ENCODE data around the gene CAST. TPM values are rescaled to one million over a fixed set of nuclear protein-coding genes. Genes with fewer than 3 reads are reported as not detected.

Gene CAST
- total and polyA plus RNA-seq, 4 experiments from 2014 or later = 24.0 to 207 (median 147) TPM

DNA sequence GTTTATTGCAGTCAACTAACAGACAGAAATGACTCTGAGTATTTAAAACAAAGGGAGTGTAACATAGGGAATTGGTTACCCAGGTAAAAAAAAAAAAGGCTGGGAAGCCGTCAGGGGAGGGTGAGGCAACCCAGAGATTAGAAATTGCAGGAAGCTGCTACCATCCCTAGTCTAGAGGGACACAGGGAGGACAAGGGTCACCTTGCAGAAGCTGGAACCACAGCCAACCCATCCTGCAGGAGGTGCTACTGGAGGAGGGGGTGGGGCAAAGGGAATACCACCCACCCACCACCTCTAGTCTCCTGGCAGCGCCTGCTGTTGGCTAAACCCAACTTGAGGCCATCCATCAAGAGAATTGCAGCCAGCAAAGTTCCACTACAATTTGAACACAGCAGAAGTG, 6.5 kb downstream of the CAST start:
- Mint-ChIP-seq H3K36me3 (peaks cover 10 to 24% of the 10 kb centered on the region in 2 donors), H3K4me3 (peak overlapping the region in 1 of 8 donors; percentile 7), H3K27ac (peak overlapping the region in 1 of 7 donors; percentile 47), H3K4me1 (peaks cover 51 to 83% (median 65%) of the 10 kb centered on the region in 4 donors), H3K27me3 (no peaks in the 10 kb centered on the region), H3K9me3 (no peaks in the 10 kb centered on the region)
- H3K4me1 ChIP-seq (ENCODE audit: insufficient read depth, low read length) = peaks cover 44% of the 10 kb centered on the region
- no peak for DNase-seq
- intact Hi-C loops (cut with micrococcal nuclease) = loop anchor here (10.0 kb wide), 2 partner anchors 1024 to 1114 kb away; partner anchors contain the start of genes ARSK, RFESD and SKIC3
- H3K4me3 ChIP-seq (ENCODE audit: low read length in 2 of 2) = no peak overlapping the region
- no peaks in the 10 kb centered on the region for H3K9me3 ChIP-seq (ENCODE audit: control insufficient read depth in 1 of 2, low read length in 2 of 2)
- H3K27me3 ChIP-seq (ENCODE audit: insufficient read depth, low read length) = no peaks in the 10 kb centered on the region
- no peaks in the 10 kb centered on the region for H3K36me3 ChIP-seq (ENCODE audit: insufficient read depth, low read length)
- H3K27ac ChIP-seq (ENCODE audit: low read depth, low read length) = no peak overlapping the region
- ChIA-PET CTCF (ENCODE audit: partially characterized antibody) (interaction anchor here (2.6 kb wide), 1 partner anchor 54 kb away, joined by 9 read pairs; no protein-coding TSS in a partner anchor), POLR2A (ENCODE audit: partially characterized antibody) (interaction anchor here (1.7 kb wide), 1 partner anchor 15 kb away, joined by 4 read pairs; no protein-coding TSS in a partner anchor)

DNA sequence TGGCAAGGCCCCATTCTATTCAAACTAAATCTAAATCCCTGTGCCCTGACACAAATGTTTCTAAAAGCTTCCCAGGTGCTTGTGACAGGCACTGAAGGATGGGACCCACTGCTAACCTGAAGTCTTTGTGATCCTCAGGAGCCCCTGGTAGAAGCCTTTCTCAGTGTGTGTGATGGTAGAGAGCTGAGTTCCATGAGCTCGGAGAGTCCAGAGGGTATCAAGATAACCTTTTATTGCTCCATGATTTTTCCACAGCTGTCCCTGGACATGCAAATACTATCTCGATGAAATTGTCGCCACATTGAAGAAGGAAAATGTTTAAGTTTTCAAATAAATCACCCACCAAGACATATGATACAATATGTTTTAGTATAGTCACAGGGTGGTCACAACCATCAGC, 7.7 kb downstream of the CAST start:
- Histone ChIP-seq H3K36me3 (ENCODE audit: insufficient read depth, low read length) (no peaks in the 10 kb centered on the region), H3K27ac (ENCODE audit: low read depth, low read length) (no peak overlapping the region), H3K4me1 (ENCODE audit: insufficient read depth, low read length) (peaks cover 32% of the 10 kb centered on the region), H3K27me3 (ENCODE audit: insufficient read depth, low read length) (no peaks in the 10 kb centered on the region), H3K4me3 (ENCODE audit: low read length in 2 of 2) (no peak overlapping the region), H3K9me3 (ENCODE audit: control insufficient read depth in 1 of 2, low read length in 2 of 2) (no peaks in the 10 kb centered on the region)
- Mint-ChIP-seq H3K27me3 (no peaks in the 10 kb centered on the region), H3K36me3 (peaks cover 10 to 23% of the 10 kb centered on the region in 2 donors), H3K9me3 (no peaks in the 10 kb centered on the region), H3K27ac (no peak overlapping the region), H3K4me3 (no peak overlapping the region), H3K4me1 (peaks cover 43 to 75% (median 59%) of the 10 kb centered on the region in 4 donors)
- CTCF ChIA-PET (ENCODE audit: partially characterized antibody) = interaction anchor here (0.5 to 2.6 kb wide), 3 partner anchors 18 to 58 kb away, joined by 3 to 9 read pairs (median 4); no protein-coding TSS in a partner anchor
- POLR2A ChIA-PET (ENCODE audit: partially characterized antibody) = no interaction called here
- intact Hi-C loops (cut with micrococcal nuclease) = loop anchor here (10.0 kb wide), 2 partner anchors 1025 to 1115 kb away; partner anchors contain the start of genes ARSK, RFESD and SKIC3
- DNase-seq = no peak

GRCh38 chr5:96671441-96671840, 9.3 kb downstream of the CAST start:
- ChIA-PET POLR2A (ENCODE audit: partially characterized antibody) (interaction anchor here (1.0 to 4.9 kb wide), 2 partner anchors 9 to 47 kb away, joined by 3 to 35 read pairs; partner anchors contain the start of gene CAST), CTCF (ENCODE audit: partially characterized antibody) (interaction anchor here (1.0 kb wide), 1 partner anchor 52 kb away, joined by 4 read pairs; no protein-coding TSS in a partner anchor)
- intact Hi-C loops (cut with micrococcal nuclease) = no loop called here
- Mint-ChIP-seq H3K36me3 (peaks cover 17 to 33% of the 10 kb centered on the region in 2 donors), H3K27me3 (no peaks in the 10 kb centered on the region), H3K4me1 (peaks cover 38 to 76% (median 56%) of the 10 kb centered on the region in 4 donors), H3K4me3 (no peak overlapping the region), H3K27ac (peak overlapping the region in 3 of 7 donors; percentile 8 to 57 (median 19)), H3K9me3 (no peaks in the 10 kb centered on the region)
- Histone ChIP-seq H3K27me3 (ENCODE audit: insufficient read depth, low read length) (no peaks in the 10 kb centered on the region), H3K4me3 (ENCODE audit: low read length in 2 of 2) (no peak overlapping the region), H3K4me1 (ENCODE audit: insufficient read depth, low read length) (peaks cover 24% of the 10 kb centered on the region), H3K36me3 (ENCODE audit: insufficient read depth, low read length) (peaks cover 6% of the 10 kb centered on the region), H3K27ac (ENCODE audit: low read depth, low read length) (no peak overlapping the region), H3K9me3 (ENCODE audit: control insufficient read depth in 1 of 2, low read length in 2 of 2) (no peaks in the 10 kb centered on the region)
- no peak for DNase-seq

DNA sequence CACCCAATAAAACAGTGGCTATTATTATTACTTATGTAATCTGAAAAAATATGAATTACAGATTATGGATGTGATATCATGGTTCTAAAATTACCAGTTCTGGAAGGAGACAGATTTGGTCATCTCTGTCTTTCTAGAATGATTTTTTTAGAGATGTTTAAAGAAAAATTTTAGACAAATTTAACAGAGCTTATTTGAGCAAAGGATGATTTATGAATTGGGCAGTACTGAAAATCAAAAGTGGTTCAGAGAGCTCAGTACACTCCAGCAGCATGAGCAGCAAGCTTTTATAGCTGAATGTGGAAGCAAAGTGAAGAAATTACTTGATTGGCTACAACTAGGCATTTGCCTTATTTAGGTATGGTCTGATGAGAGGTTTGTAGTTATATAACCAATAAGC, 11.0 kb downstream of the CAST start:
- H3K4me3 ChIP-seq (ENCODE audit: low read length in 2 of 2) = no peak overlapping the region
- H3K27me3 ChIP-seq (ENCODE audit: insufficient read depth, low read length) = no peaks in the 10 kb centered on the region
- peaks cover 12% of the 10 kb centered on the region for H3K36me3 ChIP-seq (ENCODE audit: insufficient read depth, low read length)
- peak overlapping the region in 1 of 7 donors; percentile 58 for H3K27ac Mint-ChIP-seq
- no peaks in the 10 kb centered on the region for H3K9me3 ChIP-seq (ENCODE audit: control insufficient read depth in 1 of 2, low read length in 2 of 2)
- POLR2A ChIA-PET (ENCODE audit: partially characterized antibody) = interaction anchor here (1.2 to 4.9 kb wide), 2 partner anchors 11 to 135 kb away, joined by 3 to 35 read pairs; partner anchors contain the start of gene CAST
- H3K27ac ChIP-seq (ENCODE audit: low read depth, low read length) = no peak overlapping the region
- DNase-seq = no peak
- H3K4me3 Mint-ChIP-seq = no peak overlapping the region
- H3K36me3 Mint-ChIP-seq = peaks cover 21 to 42% of the 10 kb centered on the region in 2 donors
- no peaks in the 10 kb centered on the region for H3K9me3 Mint-ChIP-seq
- CTCF ChIA-PET (ENCODE audit: partially characterized antibody) = interaction anchor here (1.1 to 2.0 kb wide), 3 partner anchors 10 to 59 kb away, joined by 3 to 7 read pairs (median 4); no protein-coding TSS in a partner anchor
- H3K4me1 Mint-ChIP-seq = peaks cover 36 to 61% (median 43%) of the 10 kb centered on the region in 4 donors
- H3K27me3 Mint-ChIP-seq = no peaks in the 10 kb centered on the region
- H3K4me1 ChIP-seq (ENCODE audit: insufficient read depth, low read length) = peaks cover 14% of the 10 kb centered on the region
- intact Hi-C loops (cut with micrococcal nuclease) = no loop called here

- no peak for DNase-seq
- H3K27me3 ChIP-seq (ENCODE audit: insufficient read depth, low read length) = no peaks in the 10 kb centered on the region
- no peak overlapping the region for H3K4me3 Mint-ChIP-seq
- H3K36me3 Mint-ChIP-seq = peaks cover 40 to 52% of the 10 kb centered on the region in 2 donors
- intact Hi-C loops (cut with micrococcal nuclease) = no loop called here
- H3K4me3 ChIP-seq (ENCODE audit: low read length in 2 of 2) = no peak overlapping the region
- no peaks in the 10 kb centered on the region for H3K27me3 Mint-ChIP-seq
- H3K4me1 ChIP-seq (ENCODE audit: insufficient read depth, low read length) = peaks cover 10% of the 10 kb centered on the region
- no peaks in the 10 kb centered on the region for H3K9me3 Mint-ChIP-seq
- H3K9me3 ChIP-seq (ENCODE audit: control insufficient read depth in 1 of 2, low read length in 2 of 2) = no peaks in the 10 kb centered on the region
- peak overlapping the region in 2 of 7 donors; percentile 8 to 42 for H3K27ac Mint-ChIP-seq
- peaks cover 28 to 46% (median 37%) of the 10 kb centered on the region in 4 donors for H3K4me1 Mint-ChIP-seq
- no peak overlapping the region for H3K27ac ChIP-seq (ENCODE audit: low read depth, low read length)
- H3K36me3 ChIP-seq (ENCODE audit: insufficient read depth, low read length) = peaks cover 12% of the 10 kb centered on the region
- CTCF ChIA-PET (ENCODE audit: partially characterized antibody) = no interaction called here
- POLR2A ChIA-PET (ENCODE audit: partially characterized antibody) = no interaction called here
Measured at GRCh38 chr5:96675882-96676281, 13.7 kb downstream of the CAST start.

GRCh38 chr5:96677496-96677895, 15.3 kb downstream of the CAST start:
- H3K4me3 Mint-ChIP-seq = no peak overlapping the region
- H3K27ac ChIP-seq (ENCODE audit: low read depth, low read length) = no peak overlapping the region
- no peaks in the 10 kb centered on the region for H3K9me3 Mint-ChIP-seq
- no peak overlapping the region for H3K4me3 ChIP-seq (ENCODE audit: low read length in 2 of 2)
- no peaks in the 10 kb centered on the region for H3K9me3 ChIP-seq (ENCODE audit: control insufficient read depth in 1 of 2, low read length in 2 of 2)
- peaks cover 31 to 43% of the 10 kb centered on the region in 2 donors for H3K36me3 Mint-ChIP-seq
- CTCF ChIA-PET (ENCODE audit: partially characterized antibody) = interaction anchor here (0.6 kb wide), 1 partner anchor 29 kb away, joined by 3 read pairs; no protein-coding TSS in a partner anchor
- no peak for DNase-seq
- no peak overlapping the region for H3K27ac Mint-ChIP-seq
- intact Hi-C loops (cut with micrococcal nuclease) = no loop called here
- no peaks in the 10 kb centered on the region for H3K27me3 Mint-ChIP-seq
- H3K4me1 Mint-ChIP-seq = peaks cover 21 to 43% (median 34%) of the 10 kb centered on the region in 4 donors
- peaks cover 12% of the 10 kb centered on the region for H3K36me3 ChIP-seq (ENCODE audit: insufficient read depth, low read length)
- H3K4me1 ChIP-seq (ENCODE audit: insufficient read depth, low read length) = peaks cover 5% of the 10 kb centered on the region
- no peaks in the 10 kb centered on the region for H3K27me3 ChIP-seq (ENCODE audit: insufficient read depth, low read length)
- POLR2A ChIA-PET (ENCODE audit: partially characterized antibody) = interaction anchor here (1.0 kb wide), 1 partner anchor 11 kb away, joined by 3 read pairs; no protein-coding TSS in a partner anchor

DNA sequence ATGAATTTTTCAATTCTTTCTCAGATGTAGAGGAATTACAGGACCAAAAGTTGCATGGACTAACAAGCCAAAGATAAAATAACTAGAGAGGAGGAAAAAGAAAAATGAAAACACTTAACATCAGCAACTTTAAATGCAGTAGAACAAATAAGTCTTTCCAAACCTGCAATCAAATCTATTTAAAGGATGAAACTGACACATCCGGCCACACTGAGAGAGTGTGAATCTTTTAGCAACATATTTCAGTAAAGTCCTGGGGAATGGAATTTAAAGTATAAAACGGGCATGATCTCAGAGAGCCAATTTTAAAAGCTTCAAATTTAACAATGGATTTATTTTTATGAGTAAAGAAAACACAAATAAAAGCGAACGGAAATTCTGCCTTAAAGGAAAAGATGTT, 17.1 kb downstream of the CAST start:
- no peak for DNase-seq
- H3K9me3 Mint-ChIP-seq = no peaks in the 10 kb centered on the region
- intact Hi-C loops (cut with micrococcal nuclease) = no loop called here
- H3K27me3 ChIP-seq (ENCODE audit: insufficient read depth, low read length) = no peaks in the 10 kb centered on the region
- H3K4me1 ChIP-seq (ENCODE audit: insufficient read depth, low read length) = peaks cover 12% of the 10 kb centered on the region
- H3K4me3 Mint-ChIP-seq = no peak overlapping the region
- peaks cover 24 to 46% (median 41%) of the 10 kb centered on the region in 4 donors for H3K4me1 Mint-ChIP-seq
- H3K27me3 Mint-ChIP-seq = no peaks in the 10 kb centered on the region
- no peak overlapping the region for H3K4me3 ChIP-seq (ENCODE audit: low read length in 2 of 2)
- no peak overlapping the region for H3K27ac ChIP-seq (ENCODE audit: low read depth, low read length)
- H3K9me3 ChIP-seq (ENCODE audit: control insufficient read depth in 1 of 2, low read length in 2 of 2) = no peaks in the 10 kb centered on the region
- peaks cover 31 to 52% of the 10 kb centered on the region in 2 donors for H3K36me3 Mint-ChIP-seq
- peak overlapping the region in 2 of 7 donors; percentile 0 to 57 for H3K27ac Mint-ChIP-seq
- ChIA-PET CTCF (ENCODE audit: partially characterized antibody) (interaction anchor here (0.6 kb wide), 1 partner anchor 370 kb away, joined by 3 read pairs; no protein-coding TSS in a partner anchor), POLR2A (ENCODE audit: partially characterized antibody) (interaction anchor here (0.7 kb wide), 1 partner anchor 16 kb away, joined by 3 read pairs; no protein-coding TSS in a partner anchor)
- H3K36me3 ChIP-seq (ENCODE audit: insufficient read depth, low read length) = peaks cover 12% of the 10 kb centered on the region
